ENCODE measurements around the gene OSBP. TPM values are rescaled to one million over a fixed set of nuclear protein-coding genes. Genes with fewer than 3 reads are reported as not detected.

Gene OSBP
- total RNA-seq, 1 experiment from 2014 or later = 43.8 TPM

DNA sequence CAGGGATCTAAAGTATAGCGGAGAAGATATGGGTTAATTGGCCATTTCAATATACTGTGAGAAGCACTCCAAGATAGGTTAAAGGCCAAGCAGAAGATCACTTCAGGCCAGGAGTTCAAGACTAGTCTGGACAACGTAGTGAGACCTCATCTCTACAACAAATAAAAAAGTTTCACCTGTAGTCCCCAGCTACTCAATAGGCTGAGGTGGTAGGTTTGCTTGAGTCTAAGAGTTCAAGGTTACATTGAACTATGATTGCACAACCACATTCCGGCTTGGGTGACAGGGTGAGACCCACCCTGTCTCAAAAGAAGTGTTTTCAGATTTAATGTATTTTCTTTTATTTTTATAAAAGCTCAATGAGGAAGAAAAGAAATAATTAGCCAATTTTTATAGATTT lies 27.8 kb upstream of the OSBP start:
- Histone ChIP-seq H3K9me2 (ENCODE audit: insufficient read depth) (no peaks in the 10 kb centered on the region), H4K20me1 (ENCODE audit: insufficient read depth) (no peaks in the 10 kb centered on the region; the same call in 1 of the 2 replicates), H3K4me1 (ENCODE audit: control insufficient read depth in 1 of 2, insufficient read depth in 2 of 2, low read length in 2 of 2) (no peaks in the 10 kb centered on the region), H3K4me2 (ENCODE audit: low read length) (no peak overlapping the region), H3K27ac (ENCODE audit: low read depth, low read length) (no peak overlapping the region), H3K79me2 (ENCODE audit: insufficient read depth, low read length) (no peaks in the 10 kb centered on the region), H3K9me3 (ENCODE audit: control insufficient read depth in 1 of 2, insufficient read depth in 1 of 2, low read depth in 1 of 2, low read length in 2 of 2) (no peaks in the 10 kb centered on the region), H2AFZ (ENCODE audit: low read depth, low read length, poor library complexity, severe bottlenecking) (no peak overlapping the region), H3K4me3 (replicated peaks in 1 of 2; ENCODE audit: low read depth in 1 of 2, low read length in 2 of 2) (no peak overlapping the region), H3K27me3 (ENCODE audit: insufficient read depth, low read length) (no peaks in the 10 kb centered on the region), H3K9ac (ENCODE audit: low read length) (no peak overlapping the region), H3K36me3 (ENCODE audit: control insufficient read depth in 1 of 2, insufficient read depth in 2 of 2, low read length in 2 of 2) (peaks cover 57 to 58% of the 10 kb centered on the region in 2 experiments)
- BruUV-seq (replicated peaks) = no TSS peak
- no peak for TF ChIP-seq FOSL1 (IDR thresholded peaks at IDR 0.05; ENCODE audit: low read depth)
- TF ChIP-seq SIN3A (IDR thresholded peaks at IDR 0.05; ENCODE audit: low read depth) = no peak
- TF ChIP-seq, protein P1, sequence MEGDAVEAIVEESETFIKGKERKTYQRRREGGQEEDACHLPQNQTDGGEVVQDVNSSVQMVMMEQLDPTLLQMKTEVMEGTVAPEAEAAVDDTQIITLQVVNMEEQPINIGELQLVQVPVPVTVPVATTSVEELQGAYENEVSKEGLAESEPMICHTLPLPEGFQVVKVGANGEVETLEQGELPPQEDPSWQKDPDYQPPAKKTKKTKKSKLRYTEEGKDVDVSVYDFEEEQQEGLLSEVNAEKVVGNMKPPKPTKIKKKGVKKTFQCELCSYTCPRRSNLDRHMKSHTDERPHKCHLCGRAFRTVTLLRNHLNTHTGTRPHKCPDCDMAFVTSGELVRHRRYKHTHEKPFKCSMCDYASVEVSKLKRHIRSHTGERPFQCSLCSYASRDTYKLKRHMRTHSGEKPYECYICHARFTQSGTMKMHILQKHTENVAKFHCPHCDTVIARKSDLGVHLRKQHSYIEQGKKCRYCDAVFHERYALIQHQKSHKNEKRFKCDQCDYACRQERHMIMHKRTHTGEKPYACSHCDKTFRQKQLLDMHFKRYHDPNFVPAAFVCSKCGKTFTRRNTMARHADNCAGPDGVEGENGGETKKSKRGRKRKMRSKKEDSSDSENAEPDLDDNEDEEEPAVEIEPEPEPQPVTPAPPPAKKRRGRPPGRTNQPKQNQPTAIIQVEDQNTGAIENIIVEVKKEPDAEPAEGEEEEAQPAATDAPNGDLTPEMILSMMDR (IDR thresholded peaks at IDR 0.05 in 2 of 3, conservative IDR thresholded peaks at IDR 0.05 in 1 of 3; ENCODE audit: borderline replicate concordance in 1 of 3, insufficient read depth in 1 of 3, low read depth in 2 of 3, low read length in 2 of 3) = no peak
- TF ChIP-seq EZH2 (IDR thresholded peaks at IDR 0.05) = no peak
- TF ChIP-seq JUND (IDR thresholded peaks at IDR 0.05) = no peak
- TF ChIP-seq SP1 (IDR thresholded peaks at IDR 0.05; ENCODE audit: low read depth) = no peak
- TF ChIP-seq, protein P2, sequence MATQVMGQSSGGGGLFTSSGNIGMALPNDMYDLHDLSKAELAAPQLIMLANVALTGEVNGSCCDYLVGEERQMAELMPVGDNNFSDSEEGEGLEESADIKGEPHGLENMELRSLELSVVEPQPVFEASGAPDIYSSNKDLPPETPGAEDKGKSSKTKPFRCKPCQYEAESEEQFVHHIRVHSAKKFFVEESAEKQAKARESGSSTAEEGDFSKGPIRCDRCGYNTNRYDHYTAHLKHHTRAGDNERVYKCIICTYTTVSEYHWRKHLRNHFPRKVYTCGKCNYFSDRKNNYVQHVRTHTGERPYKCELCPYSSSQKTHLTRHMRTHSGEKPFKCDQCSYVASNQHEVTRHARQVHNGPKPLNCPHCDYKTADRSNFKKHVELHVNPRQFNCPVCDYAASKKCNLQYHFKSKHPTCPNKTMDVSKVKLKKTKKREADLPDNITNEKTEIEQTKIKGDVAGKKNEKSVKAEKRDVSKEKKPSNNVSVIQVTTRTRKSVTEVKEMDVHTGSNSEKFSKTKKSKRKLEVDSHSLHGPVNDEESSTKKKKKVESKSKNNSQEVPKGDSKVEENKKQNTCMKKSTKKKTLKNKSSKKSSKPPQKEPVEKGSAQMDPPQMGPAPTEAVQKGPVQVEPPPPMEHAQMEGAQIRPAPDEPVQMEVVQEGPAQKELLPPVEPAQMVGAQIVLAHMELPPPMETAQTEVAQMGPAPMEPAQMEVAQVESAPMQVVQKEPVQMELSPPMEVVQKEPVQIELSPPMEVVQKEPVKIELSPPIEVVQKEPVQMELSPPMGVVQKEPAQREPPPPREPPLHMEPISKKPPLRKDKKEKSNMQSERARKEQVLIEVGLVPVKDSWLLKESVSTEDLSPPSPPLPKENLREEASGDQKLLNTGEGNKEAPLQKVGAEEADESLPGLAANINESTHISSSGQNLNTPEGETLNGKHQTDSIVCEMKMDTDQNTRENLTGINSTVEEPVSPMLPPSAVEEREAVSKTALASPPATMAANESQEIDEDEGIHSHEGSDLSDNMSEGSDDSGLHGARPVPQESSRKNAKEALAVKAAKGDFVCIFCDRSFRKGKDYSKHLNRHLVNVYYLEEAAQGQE (IDR thresholded peaks at IDR 0.05; ENCODE audit: low read depth) = no peak
- no peak for TF ChIP-seq ZFX (IDR thresholded peaks at IDR 0.05)
- no peak for TF ChIP-seq ZNF274 (IDR thresholded peaks at IDR 0.05; ENCODE audit: low read depth, low read length)
- no peak for TF ChIP-seq SRF (IDR thresholded peaks at IDR 0.05; ENCODE audit: low read depth)
- TF ChIP-seq, protein P3, sequence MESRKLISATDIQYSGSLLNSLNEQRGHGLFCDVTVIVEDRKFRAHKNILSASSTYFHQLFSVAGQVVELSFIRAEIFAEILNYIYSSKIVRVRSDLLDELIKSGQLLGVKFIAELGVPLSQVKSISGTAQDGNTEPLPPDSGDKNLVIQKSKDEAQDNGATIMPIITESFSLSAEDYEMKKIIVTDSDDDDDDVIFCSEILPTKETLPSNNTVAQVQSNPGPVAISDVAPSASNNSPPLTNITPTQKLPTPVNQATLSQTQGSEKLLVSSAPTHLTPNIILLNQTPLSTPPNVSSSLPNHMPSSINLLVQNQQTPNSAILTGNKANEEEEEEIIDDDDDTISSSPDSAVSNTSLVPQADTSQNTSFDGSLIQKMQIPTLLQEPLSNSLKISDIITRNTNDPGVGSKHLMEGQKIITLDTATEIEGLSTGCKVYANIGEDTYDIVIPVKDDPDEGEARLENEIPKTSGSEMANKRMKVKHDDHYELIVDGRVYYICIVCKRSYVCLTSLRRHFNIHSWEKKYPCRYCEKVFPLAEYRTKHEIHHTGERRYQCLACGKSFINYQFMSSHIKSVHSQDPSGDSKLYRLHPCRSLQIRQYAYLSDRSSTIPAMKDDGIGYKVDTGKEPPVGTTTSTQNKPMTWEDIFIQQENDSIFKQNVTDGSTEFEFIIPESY (IDR thresholded peaks at IDR 0.05; ENCODE audit: extremely low read depth, insufficient replicate concordance, low read length) = no peak
- TF ChIP-seq POLR2A (IDR thresholded peaks at IDR 0.05; ENCODE audit: borderline replicate concordance, extremely low read depth, insufficient read depth, insufficient read length) = no peak
- no peak for TF ChIP-seq CEBPB (IDR thresholded peaks at IDR 0.05; ENCODE audit: low read depth)
- ChIA-PET CTCF (interaction anchor here (1.2 kb wide), 1 partner anchor 26 kb away, joined by 3 read pairs; the partner anchor contains the start of gene PATL1), POLR2A (no interaction called here), RAD21 (ENCODE audit: low non-redundant PET in 1 of 2, low total read pairs in 2 of 2, uncharacterized antibody in 2 of 2, unreplicated experiment in 2 of 2) (no interaction called here)
- DNase-seq (ENCODE audit: low read depth, low spot score) (no peak), ATAC-seq (no peak)
- intact Hi-C loops (cut with micrococcal nuclease) = no loop called here
